Esophagus squamous epithelium (tissue), 4 donors: ENCODE data around the gene OR10H3.

Source experiments
- CTCF ChIP-seq, 6 experiments: fragments of 450-650 bp in 4 of 6; fragments of 200-600 bp in 2 of 6; sonication (generic) in 2 of 6; IDR thresholded peaks; one replicate each; pipeline ENCODE4 v1.5.1; 2016 to 2019; ENCODE audit warnings: antibody characterized with exemption in 6 of 6, mild to moderate bottlenecking in 4 of 6, moderate library complexity in 4 of 6
- POLR2A ChIP-seq, 4 donors: fragments of 450-650 bp; IDR thresholded peaks; one replicate each; pipeline ENCODE4 v1.6.1; 2017; ENCODE audit warnings: antibody characterized with exemption in 4 of 4, mild to moderate bottlenecking in 4 of 4, moderate library complexity in 3 of 4

GRCh38 chr19:15721268-15721667 lies 16.5 kb upstream of the OR10H3 start:
- no peak for TF ChIP-seq CTCF (IDR thresholded peaks at IDR 0.05)
- no peak for TF ChIP-seq POLR2A (IDR thresholded peaks at IDR 0.05)
